Mammary epithelial cell (primary cell): ENCODE results near the gene RNF121.
"Not testable (repeated sequence)": the region's sequence is repeated elsewhere in the genome, so short reads cannot be mapped to it uniquely, and the experiment has no call there.

Experiments used
- EZH2 ChIP-seq: IDR thresholded peaks from 2 replicates; pipeline ENCODE4 v1.6.1; 2012; ENCODE audit warnings: low read length, inconsistent platforms, borderline replicate concordance
- TF ChIP-seq, protein P1 (sequence below), 2 donors: IDR thresholded peaks in 1 of 2; conservative IDR thresholded peaks in 1 of 2; 2 replicates each; pipeline ENCODE4 v1.5.1; 2011 to 2012; ENCODE audit warnings: inconsistent platforms in 2 of 2, low read length in 2 of 2, mild to moderate bottlenecking in 2 of 2, control low read depth in 1 of 2, low read depth in 1 of 2; ENCODE audit not compliant: insufficient read depth in 1 of 2; ENCODE audit errors: extremely low read depth in 1 of 2

DNA sequence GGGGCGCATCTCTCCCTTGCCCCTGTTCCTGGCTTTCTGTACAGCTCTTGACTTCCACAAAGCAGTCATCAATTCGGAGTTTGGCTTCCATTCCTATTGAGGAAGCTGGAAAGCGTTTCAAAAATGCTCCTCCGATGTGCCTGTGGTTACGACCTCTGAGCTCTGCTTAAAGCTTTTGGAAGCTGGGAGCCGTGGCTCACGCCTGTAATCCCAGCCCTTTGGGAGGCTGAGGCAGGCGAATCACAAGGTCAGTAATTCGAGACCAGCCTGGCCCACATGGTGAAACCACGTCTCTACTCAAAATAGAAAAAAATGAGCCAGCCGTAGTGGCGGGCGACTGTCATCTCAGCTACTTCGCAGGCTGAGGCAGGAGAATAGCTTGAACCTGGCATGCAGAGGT lies 27.7 kb upstream of the RNF121 start:
- TF ChIP-seq, protein P1, sequence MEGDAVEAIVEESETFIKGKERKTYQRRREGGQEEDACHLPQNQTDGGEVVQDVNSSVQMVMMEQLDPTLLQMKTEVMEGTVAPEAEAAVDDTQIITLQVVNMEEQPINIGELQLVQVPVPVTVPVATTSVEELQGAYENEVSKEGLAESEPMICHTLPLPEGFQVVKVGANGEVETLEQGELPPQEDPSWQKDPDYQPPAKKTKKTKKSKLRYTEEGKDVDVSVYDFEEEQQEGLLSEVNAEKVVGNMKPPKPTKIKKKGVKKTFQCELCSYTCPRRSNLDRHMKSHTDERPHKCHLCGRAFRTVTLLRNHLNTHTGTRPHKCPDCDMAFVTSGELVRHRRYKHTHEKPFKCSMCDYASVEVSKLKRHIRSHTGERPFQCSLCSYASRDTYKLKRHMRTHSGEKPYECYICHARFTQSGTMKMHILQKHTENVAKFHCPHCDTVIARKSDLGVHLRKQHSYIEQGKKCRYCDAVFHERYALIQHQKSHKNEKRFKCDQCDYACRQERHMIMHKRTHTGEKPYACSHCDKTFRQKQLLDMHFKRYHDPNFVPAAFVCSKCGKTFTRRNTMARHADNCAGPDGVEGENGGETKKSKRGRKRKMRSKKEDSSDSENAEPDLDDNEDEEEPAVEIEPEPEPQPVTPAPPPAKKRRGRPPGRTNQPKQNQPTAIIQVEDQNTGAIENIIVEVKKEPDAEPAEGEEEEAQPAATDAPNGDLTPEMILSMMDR (conservative IDR thresholded peaks at IDR 0.05 in 1 of 2, IDR thresholded peaks at IDR 0.05 in 1 of 2; ENCODE audit: extremely low read depth in 1 of 2, insufficient read depth in 1 of 2, low read depth in 1 of 2, low read length in 2 of 2) = not testable (repeated sequence)
- TF ChIP-seq EZH2 = not testable (repeated sequence)
